GOT3 (cell line): ENCODE results near the gene RALGAPA2.

Source experiments
- DNase-seq: peaks from one replicate; lab custom pipeline; 2025; ENCODE audit warnings: mixed read lengths; lab: John Stamatoyannopoulos, UW

The RALGAPA2 gene

DNA sequence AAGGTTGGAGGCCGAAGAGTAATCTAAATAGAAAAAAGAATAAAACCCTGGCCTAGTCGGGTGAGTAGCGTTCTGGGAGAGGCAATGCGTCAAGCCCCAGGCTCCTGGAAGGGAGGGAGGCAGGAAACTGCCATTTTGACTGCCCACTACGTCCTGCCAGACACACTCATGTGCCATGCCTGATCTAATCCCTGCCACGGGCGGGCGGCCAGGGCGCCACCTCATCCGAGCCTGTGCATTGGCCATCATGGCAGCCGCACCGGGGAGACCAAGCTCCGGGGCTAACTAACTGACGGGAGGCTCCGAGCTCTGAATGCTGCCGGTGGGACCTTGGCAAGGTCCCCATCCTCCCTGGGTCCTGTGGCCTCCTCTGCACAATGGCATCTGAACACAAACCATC lies 275.8 kb downstream of the RALGAPA2 start:
- no peak for DNase-seq

DNA sequence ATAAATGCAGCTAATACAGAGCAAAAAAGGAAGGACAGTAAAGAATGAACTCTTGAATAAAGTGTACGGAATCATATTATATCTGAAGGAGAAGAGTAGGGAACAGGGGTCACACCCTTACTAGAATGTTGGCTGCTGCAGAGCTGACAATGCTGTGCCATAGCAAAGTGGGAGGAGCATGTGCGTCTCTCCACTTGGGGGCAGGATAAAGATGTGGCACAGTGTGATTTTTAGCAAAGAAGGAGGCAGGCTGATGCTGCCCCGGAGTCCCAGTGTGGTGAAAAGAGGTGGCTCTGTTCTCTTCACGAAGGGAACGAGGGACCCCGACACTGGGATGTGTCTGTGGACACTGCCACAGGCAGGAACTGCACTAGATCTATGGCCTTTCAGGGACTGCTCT lies 277.0 kb downstream of the RALGAPA2 start:
- no peak for DNase-seq

DNA sequence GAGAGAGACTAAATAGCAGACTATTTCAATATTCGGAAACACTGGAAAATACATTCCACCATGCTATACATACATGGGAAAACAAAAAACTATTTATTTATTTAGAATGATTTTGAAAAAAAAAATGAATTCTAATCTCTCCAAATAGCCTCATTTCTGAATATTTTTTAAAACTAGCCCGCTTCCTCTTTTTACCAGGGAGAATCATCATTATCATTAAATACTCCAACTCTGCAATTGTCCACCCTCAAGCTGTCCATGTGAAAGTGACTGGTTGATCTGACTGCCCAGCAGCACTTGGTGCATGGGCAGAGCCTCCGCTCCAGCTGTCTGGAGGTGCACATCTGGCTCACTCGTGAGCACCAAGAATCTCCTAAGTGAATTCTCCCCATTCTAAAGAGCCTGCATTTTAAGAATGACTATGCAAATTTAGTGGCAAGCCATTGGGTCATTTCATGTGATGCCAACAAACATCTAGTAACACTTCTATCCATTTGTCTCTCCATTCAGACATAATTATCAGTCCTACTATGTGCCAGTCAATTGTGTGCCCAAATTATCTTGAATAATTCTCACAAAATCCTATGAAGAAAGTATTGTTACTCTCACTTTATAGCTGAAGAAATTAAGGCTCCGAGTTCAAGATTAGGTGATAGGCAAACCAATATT lies 279.7 kb downstream of the RALGAPA2 start:
- no peak for DNase-seq

DNA sequence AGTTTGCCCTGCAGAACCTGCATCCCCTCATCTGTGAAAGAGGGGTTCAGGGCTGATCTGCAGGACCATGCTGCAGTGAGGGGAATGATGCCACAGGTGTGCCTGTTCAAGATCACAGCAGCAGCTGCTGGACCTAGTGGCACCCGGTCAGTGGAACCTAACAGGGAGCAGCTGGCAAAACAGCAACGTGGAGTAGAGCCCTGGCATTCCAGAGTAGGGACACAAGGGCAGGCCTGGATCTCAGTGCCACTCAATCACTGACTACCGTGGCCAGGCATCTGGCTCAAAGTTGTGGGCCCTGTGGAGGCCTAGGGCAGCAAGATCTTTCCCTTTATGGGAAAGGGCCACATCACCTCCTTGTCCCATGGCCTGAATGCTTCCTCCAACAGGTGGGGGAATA lies 282.4 kb downstream of the RALGAPA2 start:
- no peak for DNase-seq

DNA sequence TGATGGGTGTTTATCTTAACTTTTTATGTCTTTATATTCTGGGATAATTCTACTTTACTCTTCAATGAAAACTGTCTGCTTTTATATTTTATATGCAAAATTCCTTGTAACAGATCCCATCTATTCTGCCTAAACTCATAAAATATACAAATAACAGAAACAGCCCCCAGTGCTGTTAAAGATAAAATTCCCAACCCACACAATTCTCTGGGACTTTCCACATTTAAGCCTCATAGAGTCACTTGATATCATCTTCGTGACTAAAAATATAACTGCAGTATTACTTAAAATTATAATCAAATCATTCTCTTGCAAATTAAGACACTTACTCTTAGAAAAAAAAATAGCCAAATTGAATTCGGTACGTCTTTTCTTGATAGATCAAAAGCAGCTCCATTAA lies 284.4 kb downstream of the RALGAPA2 start:
- no peak for DNase-seq

DNA sequence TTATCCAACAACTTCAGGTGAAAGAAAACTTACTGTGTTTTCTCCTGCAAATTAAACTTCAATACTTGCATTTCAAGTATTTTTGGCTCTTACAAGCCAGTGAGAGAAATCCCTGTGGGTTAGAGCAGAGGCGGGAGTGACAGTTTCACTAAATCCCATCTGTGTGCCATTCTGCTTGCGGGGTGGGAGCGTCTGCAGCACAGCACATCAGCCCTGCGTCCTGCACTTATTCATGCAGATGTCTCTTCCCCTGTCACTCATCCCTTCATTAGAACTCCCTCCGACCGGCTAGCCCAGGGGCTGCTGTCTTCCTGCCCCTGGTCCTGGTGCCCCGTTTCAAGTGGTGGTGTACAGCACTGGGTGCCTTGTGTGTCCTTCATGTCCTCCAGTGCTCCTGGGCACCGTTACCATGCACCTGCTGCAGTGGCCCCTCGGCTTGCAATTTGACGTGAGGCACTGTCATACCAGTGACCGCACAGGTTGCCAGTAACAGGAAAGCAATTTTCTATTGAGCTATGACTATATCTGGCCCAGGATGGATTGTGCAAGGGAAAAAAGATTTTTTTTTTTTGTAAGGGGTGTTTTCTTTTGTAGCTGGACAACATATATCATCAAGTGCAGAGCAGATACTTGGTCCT lies 285.1 kb downstream of the RALGAPA2 start:
- no peak for DNase-seq

DNA sequence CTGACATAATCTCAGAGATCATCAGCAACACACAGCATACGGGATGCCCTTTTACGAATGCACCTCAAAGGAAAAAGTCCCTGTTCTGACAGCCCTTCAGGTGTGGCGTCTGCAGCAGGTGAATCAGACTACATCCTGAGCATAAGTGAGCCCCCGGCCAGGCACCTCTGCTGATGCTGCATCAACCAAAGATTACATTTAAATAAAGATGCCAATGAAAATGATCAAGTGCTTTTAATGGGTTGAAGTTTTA lies 285.9 kb downstream of the RALGAPA2 start:
- DNase-seq = no peak

DNA sequence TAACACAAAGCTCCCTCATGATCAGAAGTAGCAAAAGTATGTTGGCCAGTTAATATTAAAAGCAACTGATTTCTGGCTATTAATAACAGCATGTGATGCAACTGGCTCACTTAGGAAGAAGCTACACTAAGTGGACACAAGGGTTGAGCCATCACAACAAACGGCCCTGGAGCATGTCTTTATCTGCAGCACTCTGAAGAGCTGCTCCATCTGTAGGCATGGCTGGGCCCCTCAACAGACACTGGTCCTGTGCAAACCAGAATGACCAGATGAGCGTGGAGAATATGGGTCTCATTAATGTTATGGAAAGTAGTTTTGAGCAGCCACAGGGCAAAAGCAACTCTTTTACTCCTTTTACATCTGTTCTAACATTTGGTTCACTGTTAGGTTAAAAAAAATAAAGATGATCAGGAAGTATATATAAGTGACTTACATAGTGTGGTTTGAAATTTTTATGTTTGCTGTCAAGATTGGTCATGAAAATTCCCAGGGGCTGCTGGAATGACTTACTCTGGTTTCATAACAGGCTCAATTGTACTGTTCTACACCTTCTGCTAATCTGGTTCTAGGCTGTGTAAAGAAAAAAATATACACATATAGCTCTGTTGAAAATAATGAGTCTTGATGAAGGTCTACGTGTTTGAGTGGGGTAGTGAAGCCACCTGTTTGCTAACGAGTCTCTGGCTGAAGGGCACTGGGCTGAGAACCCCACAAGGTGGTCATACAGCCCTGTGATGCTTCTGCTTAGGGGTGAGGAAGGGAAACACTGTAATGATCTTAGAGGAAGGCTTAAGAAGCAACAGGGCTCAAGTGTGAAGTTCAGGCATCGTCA lies 286.4 kb downstream of the RALGAPA2 start:
- no peak for DNase-seq

DNA sequence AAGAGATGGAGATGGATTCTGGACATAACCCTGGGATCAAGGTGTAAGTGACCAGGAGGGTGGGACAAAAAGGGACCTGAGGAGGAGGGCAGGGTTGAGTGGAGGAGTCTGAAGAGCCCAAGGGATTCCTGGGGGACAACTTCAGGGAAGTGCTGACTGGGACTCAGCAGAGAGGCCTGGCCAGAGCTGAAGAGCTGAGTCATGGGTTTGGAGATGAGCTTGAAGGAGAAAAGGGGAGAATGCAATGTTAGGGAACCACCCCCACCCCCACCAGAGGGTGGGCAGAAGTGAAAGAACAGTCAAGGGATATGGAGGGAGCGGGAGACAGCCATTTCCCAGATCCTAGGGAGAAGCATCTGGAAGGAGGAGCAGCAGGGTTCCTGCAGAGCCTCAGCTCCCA lies 289.3 kb downstream of the RALGAPA2 start:
- no peak for DNase-seq

DNA sequence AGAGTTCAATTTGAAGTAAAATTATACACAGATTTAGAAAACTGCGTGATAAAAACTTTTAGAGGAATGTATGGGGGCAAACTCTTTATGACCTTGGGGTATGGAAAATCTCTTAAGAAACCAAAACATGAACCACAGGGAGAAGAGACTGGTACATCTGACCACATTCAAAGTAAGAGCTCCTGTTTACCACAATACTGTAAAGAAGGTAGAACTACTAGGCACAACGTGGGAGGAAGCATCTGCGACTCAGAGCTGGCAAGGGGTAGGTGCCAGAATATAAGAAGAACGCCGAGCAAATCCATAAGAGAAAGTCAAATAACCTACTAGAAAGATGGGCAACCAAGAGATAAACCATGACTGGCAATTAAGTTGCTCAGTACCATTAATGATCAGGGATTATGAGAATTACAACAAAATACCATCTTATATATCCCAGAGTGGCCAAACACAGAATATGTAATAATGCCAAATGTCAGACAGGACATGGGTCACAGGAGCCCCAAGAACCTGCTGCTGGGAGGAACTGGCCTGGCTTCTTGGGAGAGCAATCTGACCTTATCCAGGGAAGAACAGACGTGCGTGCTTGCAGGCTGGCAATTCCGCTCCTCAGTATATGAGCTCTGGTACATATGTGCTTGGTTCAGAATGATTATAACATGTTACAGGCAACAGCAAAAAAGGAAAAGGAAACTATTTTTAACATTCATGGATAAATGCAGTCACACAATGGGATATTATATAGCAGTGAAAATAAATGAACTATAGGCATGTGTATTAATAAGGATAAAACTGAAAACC lies 294.4 kb downstream of the RALGAPA2 start:
- DNase-seq = no peak

DNA sequence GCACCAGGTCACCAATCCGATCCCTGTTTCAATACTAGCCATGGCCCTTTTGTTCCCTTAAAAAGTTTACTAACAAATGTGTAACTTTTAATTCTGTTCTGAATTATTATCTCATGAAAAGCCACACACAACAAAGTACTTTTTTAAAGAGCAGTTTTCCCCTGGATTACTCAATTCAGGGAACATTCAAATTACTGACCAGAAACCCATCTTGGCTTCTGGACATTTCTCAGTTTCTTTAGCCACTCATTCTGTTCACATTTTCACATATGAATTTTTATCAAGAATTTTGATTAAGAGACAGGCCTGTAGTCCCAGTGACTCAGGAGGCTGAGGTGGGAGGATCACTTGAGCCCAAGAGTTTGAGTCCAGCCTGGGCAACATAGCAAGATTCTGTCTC lies 297.1 kb downstream of the RALGAPA2 start:
- no peak for DNase-seq

DNA sequence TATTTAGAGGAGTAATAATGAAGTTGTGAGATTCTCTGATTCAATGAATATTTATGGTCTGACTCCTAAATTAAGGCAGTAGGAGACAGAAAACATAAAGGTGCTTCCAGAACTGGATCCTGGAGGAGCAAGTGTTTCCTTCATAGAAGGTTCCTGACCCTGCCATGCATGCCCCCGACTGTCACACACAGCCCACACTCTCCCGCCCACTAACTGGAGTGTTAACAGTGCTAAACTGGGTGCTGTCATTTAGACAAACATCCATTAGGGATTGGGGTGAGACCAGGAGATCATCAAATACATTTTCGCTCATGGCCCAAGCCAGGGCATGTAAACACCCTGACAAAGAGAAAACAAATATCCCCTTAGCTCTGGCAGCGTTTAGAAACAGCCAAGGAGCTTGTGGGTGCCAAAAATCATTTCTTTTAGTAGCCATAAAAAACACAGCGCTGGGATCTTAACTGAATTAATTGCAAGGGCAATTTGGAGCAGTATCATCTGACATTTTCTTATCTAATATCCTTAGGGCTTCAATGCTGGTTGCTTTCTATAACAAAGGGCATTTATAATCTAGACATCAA lies 297.7 kb downstream of the RALGAPA2 start:
- no peak for DNase-seq

DNA sequence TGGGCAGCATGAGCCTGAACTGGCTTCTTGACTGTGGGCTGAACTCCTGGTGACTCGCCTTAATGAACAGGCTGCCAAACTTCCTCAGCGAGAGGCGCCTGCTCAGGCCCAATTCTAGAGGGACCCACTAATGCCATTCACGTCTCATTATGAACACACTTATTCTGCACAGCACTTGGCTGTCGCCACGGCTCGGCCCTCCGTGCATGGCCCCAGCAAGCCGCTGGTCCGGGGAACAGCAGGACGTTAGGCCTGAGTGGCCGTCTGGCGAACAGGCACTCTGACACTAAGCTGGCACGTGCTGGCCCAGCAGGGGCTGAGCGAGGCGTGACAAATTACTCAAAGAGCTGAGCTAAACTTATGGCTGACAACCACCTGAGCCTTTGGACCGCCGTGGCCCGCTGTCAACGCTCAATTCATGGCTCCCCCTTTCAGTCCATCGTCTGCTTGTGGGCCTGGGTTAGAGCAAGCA lies 298.6 kb downstream of the RALGAPA2 start:
- DNase-seq = no peak

DNA sequence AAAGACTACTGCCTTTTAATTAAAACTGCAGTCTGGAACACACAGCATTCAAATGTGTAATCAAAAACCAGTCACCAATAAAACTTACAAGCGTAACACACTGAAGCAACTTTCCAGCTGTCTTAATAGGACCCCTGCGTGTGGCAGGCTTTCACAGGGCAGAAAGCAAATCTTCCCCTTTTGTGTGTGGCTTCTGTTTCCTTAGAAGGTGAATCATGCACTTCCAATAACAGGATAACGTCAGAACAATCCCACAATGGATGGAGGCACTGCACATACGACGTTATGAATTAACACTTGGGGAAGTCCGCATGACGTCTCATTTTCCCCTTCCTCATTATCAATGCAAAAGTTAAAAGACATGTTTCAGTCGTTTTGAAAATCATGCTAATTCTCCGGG lies 299.7 kb downstream of the RALGAPA2 start:
- no peak for DNase-seq

DNA sequence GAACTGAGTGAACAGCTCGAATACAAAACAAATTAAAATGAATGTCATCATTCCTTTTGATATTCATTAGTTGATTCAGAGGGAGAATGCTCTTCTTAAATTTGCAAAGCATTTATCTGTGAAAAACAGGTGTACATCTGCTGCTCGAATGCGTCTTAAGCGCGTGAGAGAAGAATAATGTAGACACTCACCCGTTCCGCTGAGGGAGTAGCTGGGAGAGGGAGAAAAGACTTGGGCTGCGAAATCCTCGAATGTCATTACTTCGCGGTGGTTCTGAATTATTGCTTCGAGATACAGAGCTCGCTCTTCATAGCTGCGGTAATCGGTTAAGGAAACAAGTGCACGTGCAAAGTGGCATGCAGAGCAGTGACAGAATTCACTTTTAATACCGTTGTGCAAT lies 300.6 kb downstream of the RALGAPA2 start:
- no peak for DNase-seq

DNA sequence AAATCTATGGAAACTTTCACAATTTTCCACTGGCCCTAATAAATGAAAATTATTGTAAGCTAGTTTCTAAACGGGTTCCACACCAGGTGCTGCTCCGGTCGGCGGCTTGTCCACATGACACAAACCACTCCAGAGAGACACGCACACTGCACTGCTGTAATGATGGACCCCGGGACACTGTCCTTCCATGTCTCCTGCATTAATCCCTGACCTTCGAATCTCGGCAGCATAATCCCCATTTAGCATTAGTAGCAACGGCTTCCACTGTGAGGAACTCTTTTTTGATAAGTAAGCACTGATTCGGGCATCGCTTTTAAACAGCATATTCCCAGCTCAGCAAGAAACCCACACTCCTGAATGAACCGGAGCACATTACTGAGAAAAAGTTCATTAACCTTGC lies 301.0 kb downstream of the RALGAPA2 start:
- no peak for DNase-seq

DNA sequence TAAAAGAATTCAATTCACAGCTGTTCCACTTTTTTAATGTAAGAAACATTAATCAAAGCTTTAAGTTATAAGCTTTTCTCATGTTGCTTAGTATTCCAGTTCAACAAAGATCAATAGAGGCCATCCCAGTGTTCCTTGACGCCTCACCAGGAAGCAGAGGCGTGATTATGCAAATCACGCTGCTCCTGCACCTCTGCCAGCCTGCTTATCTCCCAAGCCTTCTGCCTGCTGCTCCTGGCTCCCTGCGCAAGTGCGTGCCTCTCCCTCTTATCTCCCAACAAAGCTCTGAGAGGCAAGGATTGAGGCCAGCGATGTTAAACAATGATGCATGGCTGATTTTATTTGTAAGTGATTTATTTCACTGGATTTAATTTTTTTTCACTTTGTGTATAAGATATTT lies 301.8 kb downstream of the RALGAPA2 start:
- no peak for DNase-seq

DNA sequence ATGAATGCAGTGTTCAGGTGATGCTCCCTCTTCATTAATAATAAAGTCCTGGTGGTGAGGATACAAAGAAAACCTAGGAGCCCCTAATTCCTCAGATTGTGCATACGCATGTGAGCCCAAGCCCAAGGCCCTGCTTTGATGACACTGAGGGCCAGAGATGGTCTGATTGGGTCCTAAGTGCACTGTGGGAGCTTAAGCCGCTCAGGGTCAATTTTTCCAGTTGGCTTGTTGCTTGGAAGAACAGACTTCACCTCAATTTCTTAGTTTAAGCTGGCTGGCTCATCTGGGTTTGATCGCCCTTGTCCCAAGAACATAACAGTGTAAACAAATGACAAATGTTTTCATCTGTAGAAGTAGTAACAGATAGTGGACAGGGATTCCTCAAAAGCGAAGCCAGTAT lies 303.1 kb downstream of the RALGAPA2 start:
- DNase-seq = no peak

DNA sequence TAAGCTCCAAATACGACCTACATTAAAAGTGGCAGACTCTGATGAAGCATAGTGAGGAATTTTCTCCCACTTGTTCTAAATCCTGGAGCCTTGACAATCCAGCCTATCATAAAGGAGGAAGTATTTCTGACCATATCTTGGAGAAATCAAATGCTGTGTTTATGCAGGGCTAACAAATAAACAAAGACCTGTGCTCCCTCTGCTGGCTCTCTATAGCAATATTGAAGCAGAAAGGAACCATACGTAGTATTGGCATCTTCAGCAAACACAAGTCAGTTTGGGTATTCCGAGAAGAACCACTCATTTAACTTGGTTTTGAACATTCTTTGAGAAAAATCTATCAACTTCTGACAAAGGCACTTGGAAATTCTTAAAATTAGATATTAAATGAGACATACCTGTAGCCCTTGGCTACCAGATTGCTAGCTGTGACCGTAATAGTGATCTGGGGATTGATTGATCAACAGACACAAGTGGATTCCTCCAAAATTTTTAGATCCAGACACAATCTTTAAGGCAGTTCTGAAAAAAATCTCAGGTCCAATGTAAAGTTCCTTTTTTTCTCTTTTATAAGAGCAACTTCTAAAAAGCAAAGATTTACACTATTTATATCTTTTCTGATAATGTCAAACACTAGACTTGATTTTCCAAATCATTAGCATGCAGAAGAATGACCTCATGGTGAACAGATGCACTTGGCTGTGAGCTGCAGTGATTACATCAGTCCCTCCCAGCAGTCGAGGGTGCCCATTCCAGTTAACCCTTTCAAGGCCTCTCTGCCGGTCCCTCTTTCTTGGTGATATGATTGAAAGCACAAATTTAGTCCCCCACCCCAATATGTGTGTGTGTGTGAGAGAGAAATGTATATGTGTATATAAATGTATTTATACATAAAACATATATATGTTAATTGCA lies 304.3 kb downstream of the RALGAPA2 start:
- no peak for DNase-seq

DNA sequence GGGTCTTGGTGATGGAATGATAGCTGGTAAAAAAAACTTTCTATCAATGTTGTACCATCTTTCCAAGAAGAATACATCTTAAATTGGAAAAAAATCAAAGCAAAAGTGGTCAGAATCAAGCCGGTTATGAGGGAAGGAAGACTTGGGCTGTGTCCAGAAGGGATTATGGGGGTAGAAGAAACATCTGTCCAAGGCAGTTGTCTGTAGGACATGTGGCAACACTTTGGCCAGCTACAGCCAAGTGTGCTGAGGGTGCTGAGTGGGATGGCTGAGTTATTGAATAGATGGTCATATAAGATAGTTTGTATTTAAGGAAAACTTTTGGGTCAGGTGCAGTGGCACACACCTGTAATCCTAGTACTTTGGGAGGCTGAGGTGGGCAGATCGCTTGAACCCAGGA lies 306.1 kb downstream of the RALGAPA2 start:
- DNase-seq = no peak

DNA sequence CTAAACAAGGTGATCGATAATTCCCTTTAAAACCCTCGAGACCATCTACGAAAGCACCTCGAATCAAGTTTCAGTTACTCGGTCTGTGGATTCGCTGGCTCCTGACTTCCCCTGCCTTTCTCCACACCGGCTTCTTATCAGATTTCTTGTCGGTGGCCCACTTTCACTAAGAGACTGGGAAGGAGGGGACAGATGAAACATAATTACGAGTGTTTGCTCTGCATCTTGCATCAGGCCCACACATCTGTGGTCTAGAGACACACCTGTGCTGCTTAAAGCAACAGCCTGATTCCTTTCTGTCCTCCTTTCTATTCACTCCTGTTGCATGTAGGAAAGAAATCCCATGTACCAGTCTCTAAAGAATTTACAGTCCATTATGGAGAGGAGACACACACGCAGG lies 306.8 kb downstream of the RALGAPA2 start:
- DNase-seq = no peak
